GM11168 (cell line): ENCODE measurements around the gene MXD3.

Experiments
- in situ Hi-C: fragments of 300-500 bp; cut with MboI; formaldehyde crosslinking; loops from one replicate; pipeline ENCODE4 v1.12.0; 2022; ENCODE audit warnings: low sequenced_read_pairs; ENCODE audit not compliant: unreplicated experiment

The MXD3 gene, protein sequence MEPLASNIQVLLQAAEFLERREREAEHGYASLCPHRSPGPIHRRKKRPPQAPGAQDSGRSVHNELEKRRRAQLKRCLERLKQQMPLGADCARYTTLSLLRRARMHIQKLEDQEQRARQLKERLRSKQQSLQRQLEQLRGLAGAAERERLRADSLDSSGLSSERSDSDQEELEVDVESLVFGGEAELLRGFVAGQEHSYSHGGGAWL

DNA sequence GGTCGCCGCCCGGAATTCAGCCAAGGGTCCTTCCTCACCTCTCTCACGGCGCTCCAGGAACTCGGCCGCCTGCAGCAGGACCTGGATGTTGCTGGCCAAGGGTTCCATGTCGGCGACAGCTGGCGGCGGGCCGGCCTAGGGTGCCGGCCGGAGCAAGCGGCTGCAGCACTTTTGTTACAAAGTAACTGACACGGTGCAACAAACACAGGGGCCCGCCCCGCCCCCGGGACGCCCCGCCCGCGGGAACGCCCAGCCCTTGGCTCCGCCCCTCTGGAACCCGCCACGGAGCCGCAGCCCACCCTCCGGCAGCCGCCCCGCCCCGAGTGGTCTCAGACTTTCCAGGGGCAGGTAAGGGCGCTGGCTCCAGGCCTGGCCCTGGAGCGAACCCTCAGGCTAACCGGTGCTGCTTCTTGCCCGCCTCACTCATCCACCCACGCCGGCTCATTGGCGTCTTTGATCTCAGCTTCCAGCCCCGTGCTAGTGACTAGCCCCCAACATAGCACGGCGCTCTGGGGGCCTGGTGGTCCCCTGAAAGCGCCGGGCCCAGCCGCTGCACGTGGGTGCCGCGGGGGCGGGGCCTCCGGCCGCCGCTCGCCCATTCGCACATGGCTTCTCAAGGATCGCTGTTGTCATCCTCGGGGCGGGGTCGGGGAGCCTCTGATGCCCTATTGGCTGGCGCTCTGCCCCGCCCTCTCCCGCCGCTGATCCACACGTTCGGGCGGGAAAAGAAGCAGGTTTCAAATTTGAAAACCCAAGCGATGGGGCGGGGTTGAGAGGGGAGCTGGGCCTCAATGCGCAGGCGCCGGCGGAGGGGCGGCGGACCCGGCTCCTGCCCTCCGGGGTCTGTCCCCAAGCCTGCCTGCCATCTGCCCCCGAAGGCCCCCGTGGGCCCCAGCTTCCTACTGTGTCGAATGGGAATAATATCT, at the start of gene MXD3:
Gene MXD3 (minus strand): TSS at position 176 of the 926 bp plus-strand sequence. CDS start 68 bp downstream, at position 108.
- in situ Hi-C loops: loop anchor here (10.0 kb wide), 1 partner anchor 53 kb away; no protein-coding TSS in a partner anchor

DNA sequence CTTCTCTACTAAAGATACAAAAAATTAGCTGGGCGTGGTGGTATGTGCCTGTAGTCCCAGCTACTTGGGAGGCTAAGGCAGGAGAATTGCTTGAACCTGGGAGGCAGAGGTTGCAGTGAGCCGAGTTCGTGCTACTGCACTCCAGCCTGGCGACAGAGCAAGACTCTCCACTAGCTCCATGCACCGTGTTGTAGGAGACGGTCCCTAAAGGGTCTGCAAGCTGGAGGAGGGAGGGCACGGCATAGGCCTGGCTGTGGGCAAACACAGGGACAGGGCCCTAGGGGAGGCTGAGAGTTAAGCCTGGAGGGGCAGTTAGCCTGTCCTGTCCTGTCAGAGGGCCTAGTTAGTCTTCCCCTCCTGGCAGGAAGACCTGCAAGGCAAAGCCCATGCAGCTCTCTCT, 49.0 kb upstream of the MXD3 start:
- in situ Hi-C loops: loop anchor here (10.0 kb wide), 1 partner anchor 46 kb away; the partner anchor contains the start of gene MXD3

DNA sequence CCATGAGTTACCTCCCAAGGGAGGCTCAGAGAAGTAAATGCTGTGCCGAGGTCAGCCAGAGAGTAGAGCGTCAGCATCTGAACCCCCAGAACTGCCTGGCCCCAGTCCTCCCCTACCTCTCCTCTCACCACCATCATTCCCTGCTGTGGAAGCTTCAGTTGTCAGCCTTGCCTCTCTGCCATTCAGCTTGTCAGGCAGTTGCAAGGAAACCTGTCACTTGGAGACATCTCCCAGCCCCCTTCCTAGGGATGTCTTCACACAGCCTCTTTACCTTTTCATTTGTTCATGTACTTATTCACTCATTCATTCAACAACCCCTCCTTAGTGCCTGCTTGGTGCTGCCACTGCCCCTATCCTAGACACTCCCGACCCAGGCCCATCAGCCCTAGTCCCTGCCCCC, 48.2 kb upstream of the MXD3 start:
- in situ Hi-C loops: loop anchor here (10.0 kb wide), 1 partner anchor 45 kb away; the partner anchor contains the start of gene MXD3

DNA sequence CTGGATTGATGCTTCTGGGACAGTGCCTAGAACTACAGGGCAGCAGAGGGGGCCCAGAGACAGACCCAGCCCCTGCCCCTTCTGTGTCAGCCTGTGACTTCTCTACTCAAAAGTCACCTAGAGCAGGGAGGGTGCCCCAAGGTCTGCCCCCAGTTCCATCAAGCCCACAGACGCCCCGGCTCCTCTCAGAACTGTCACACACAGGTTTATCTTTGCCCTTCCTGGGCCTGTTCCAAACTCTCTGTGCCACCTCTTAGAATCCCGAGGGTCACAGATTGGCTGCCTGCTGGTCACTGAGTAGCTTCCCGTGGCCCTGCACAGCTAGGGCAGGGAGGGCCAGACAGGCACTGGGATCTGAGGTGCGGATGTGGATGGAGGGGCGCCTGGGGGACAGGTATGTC, 47.8 kb upstream of the MXD3 start:
- in situ Hi-C loops: no loop called here

DNA sequence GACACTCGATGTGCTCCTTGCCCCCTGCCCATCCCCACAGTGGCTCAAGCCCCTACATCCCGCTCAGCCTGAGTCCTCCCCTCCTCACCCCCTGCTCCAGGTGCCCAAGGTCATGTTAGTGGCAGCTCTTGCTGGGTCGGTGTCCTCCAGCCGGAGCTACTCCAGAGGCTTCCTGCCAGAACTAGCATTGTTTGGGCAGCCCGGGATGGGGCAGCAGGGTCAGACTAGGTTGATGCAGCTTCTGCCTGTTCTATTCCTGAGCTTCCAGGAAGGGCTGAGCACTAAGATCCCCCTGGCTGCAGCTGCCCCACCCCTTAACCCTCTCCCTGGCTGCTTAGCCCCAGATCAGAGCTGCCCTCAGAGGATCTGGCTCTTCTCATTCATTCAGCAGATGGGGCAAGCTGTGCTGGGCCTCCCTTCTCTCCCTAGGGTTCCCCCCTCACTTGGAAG, 46.7 kb upstream of the MXD3 start:
- in situ Hi-C loops: no loop called here

DNA sequence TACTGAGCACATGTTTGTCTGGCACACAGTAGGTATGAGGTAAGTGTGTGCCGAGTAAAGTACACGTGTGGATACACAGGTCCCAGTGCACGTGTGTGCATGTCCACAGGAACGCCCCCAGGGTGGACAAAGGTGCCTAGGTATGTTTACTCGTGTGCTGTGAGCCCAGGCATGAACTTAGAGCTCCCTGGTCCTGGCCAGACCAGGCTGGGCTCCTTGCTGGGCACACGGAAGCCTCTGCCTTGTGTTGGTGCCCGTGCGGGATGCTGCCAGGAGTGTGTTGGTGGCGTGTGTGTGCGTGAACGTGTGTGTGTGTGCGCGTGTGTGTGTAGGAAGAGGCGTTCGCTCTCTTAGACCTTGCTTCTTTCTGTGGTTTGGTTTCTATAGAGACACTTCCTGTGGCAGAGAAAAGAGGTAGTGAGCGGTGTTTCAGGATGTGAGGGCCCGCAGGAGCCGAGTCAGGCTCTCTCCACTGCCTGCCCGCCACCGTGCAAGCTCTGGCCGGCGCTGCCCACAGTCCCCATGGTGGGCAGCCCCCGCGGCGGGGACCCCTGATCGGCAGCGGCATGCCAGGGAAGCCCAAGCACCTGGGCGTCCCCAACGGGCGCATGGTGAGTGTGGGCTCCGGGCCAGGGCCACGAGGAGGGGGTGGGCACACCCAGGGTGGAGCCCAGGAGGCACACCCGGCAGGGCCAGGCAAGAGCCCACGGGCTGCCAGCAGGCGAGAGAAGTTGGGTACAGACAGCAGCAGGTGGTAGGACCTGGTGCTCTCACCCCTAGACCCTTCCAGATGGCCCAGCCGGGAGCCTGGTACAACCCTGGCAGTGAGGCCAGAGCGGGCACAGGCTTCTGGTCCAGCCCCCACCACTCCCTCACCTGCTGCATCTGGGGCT, 46.0 kb upstream of the MXD3 start, which contains the start of gene RGS14:
Gene RGS14 (plus strand): TSS at position 466 of the 893 bp plus-strand sequence. CDS start 101 bp downstream, at position 567.
- in situ Hi-C loops: no loop called here

DNA sequence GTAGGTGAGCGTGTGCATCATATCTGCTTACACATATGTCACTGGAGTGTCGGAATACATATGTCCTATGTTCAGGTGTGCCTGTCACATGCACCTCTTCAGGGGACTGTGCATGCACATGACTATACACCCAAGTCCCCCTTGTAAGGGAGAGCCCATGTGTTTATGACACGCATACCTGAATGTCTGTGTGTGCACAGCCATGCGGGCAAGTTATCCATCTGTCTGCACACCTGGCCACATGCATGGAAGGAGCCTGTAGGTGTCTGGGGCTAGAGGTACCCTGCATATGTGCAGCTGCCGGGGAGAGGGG, 45.4 kb upstream of the MXD3 start:
- in situ Hi-C loops: no loop called here

DNA sequence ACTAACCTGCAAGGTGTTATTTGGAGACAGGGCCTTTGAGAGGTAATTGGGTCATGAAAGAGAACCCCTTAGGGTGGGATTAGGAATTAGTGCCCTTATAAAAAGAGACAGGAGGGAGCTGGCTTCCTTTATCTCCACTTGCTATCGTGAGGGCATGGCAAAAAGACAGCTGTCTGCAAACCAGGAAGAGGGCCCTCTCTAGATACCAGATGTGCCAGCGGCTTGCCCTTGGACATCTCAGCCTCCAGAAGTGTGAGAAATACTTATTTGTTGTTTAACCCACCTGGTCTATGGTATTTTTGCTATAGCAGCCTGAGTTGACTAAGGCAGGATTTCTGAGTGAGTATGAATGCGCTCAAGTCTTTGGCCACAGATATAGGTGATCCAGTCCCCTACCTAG, 45.0 kb upstream of the MXD3 start:
- in situ Hi-C loops: no loop called here

DNA sequence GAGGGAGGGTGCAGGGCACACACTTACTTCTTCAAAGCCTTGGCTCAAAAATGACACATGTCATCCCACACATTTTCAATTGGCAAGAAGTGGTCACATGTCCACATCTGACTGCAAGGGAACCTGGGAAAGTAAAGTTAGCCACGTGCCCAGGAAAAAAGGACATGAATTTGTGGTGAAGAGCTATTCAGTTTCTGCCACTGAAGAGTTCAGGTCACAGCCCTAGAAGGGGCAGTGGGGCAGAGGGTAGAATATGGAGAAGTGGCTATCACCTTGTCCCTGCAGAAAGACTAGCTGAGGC, 44.1 kb upstream of the MXD3 start:
- in situ Hi-C loops: no loop called here

DNA sequence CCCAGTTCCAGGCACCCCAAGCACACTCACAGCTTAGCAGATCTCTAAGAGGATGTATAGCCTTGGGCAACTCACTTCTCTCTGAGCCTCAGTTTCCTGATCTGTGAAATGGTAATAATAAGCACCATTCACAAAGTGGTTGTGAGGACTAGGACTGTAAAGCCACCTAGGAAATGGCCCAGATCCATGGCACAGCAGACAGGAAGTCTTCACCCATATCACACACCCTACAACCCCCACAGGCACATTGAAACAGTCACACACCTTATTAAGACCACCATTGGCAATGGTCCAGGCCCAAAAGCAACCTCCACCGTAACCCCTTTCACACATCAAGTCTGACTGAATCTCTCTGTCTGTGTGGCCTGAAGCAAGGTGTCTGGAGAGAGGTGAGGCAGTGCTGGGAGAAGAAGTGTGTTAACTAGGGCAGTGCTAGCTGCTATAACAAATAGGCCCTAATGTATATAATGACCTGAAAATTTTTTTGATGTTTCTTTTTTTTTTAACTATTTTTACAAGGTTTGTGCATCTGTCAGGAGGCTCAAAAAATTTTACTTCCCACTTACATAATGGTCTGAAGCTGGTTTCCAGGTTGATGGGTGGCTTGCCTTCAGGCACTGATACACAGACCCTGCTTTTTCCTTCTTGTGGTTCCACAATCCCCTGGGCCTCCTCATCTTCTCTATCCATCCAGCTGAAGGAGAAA, 43.6 kb upstream of the MXD3 start:
- in situ Hi-C loops: no loop called here

DNA sequence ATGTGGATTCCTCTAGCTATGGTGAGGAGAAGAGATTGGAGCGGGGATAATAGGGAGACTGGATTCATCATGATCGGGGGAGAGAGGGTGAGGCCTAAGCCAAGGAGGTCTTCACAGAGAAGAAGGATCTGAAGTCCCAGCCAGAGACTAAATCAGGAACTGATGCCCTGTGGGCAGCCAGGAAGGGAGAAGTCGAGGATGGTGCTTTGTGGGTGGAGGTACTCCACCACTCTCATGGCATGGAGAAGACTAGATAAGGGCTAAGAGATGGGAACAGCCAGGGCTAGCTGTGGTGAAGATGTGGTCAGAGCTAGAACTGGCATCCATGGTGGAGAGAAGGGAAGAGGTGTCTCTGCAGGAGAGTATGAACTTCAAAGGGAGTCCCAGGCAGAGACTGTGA, 43.0 kb upstream of the MXD3 start:
- in situ Hi-C loops: no loop called here

DNA sequence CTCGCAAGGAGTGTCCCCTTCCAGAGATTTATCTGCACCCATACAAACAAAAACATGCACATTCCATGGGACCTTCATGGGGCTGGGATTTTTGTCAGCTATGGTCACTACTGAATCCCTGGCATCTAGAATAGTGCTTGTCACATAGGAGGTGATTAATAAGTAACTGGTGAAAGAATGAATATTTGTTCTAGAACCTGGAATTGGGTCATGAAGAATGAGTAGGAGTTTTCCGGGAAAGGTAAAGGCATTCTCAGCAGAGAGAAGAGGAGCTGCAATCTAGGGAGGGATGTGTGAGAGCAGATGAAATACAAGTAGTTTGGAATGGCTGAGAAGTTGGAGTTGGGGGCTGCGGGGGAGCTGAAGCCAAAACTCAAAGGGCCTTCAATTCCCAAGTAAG, 42.6 kb upstream of the MXD3 start:
- in situ Hi-C loops: no loop called here

DNA sequence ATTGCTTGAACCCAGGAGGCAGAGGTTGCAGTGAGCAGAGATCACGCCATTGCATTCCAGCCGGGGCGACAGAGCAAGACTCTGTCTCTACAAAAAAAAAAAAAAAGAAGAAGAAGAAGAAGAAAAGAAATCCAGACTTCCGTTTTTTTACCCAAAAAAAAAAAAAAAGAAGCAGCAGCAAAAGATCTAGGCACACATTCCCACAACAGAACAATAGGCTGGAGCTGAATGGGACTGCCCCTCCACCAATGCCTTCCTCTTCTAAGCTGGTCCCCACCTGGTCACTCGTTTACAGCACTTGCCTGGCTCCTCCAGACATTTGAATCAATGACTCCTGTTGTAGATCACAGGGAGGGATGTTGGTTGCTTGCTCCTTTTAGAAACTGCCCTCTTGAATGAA, 41.4 kb upstream of the MXD3 start:
- in situ Hi-C loops: no loop called here

DNA sequence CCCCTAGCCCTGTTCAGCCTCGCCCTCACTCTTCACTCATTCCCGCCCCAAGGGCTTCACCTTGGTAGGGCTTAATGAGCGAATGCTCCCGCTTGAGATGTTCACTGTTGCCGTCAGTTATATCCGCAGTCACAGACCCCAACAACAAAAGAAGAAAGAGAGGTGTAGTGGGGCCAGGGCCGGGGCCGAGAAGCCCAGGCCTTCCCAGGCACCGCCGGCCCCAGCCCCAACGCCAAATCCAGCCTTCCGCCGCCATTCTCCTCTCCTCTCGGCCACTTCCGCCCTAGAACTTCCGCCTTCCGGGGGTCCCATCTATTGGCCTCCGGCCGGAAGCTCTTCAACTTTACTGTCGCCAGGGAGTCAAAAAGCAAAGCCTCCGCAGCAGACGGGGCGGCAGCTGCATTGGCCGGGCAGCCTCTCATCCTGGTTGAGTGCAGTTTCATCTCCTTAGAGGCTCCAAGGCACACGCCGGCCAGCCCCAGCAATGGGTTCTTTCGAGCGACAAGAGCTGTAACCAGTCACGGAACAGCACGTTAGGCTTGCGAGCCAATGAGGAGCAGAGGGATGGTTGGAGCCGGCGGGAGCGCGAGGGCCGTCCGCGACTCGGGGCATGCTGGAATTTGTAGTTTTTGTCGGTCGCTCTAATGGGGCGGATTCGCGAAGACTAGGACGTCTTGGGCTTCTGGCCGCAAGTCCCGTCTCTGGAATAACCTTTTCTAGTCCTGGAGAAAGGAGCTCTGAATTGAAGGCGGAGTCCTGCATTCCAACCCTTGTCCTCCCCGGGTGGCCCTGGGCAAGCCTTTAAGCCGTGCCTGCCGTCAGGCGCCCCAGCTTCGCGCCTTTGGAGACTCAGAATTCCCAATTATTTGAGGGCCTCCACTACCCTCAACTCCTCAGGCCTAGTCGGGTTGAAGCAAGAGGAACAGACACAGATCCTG, 40.0 kb upstream of the MXD3 start, which contains the start of gene LMAN2:
Gene LMAN2 (minus strand): TSS at position 277 of the 938 bp plus-strand sequence. CDS start 21 bp downstream, at position 256.
- in situ Hi-C loops: no loop called here

DNA sequence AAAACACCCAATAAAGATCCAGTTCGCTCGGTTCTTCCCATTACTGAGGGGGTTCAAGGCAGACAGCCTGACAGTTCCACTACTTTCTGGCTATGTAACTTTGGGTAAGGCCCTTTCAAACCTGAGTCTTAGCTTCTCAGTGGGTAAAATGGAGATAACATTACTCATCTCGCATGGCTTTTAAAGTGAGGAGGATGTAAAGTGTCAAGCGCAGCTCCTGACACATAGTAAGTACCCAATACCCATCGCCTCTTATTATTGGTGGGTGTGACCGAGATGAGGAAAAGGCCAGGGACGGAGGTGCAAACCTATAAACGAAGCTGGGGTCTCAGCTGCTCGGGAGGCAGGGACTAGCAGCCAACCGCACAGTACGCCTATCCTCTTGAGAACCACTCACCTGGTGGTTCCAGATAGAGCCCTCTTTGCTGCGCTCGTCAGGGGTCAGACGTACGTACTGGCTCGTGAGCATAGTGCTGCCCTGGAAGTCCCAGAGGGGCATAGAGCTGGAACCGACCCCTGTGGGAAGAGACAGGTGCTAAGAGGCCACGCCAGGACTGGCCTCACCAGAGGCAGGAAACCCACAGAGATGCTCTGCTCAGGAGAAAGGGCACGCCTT, 39.2 kb upstream of the MXD3 start:
- in situ Hi-C loops: no loop called here

DNA sequence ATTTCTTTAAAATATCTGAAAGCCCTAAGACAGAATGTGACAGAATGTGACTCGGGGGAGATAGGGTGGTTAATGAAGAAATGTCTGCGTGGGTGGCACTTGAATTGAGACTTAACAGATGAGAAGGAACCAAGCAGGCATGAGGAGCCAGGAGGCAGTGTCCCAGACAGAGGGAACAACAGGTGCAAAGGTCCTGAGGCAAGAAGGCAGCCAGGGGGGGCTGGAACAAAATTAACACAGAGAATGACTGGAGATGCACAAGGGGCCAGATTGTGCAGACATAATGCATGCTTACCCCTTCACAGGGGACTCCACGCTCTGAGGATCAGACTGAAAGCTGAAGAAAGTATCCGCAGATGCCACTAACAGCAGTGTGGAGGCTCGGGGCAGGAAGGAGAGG, 38.1 kb upstream of the MXD3 start:
- in situ Hi-C loops: no loop called here

DNA sequence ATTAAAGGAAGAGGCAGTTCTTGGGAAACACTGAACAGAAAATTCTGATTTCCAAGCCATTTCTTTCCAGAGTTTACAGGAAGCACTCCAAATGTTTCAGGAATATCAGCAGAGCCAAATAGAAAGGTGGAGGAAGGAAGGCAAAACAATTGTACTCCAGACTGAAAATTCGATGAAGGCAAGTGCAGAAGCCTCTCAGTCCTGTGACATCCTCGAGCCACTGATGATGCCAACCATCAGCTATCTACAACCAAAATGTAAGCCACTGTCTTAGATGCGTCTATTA, 37.6 kb upstream of the MXD3 start:
- in situ Hi-C loops: no loop called here

DNA sequence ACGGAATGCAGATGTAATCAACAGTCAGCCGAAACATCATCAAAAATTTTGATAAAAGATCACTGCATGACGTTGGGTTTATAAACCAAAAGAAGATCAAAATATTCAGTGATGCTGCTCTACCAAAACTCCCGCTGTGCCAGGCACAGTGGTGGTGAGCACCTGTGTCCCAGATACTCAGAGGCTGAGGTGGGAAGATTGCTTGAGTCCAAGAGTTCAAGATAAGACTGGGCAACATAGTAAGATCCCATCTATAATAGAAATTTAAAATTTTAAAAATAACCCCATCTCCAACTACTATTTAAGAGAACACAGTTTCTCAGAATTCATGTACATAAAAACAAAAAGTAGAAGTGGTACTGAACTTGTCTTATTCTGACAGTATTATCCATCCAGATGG, 36.0 kb upstream of the MXD3 start:
- in situ Hi-C loops: no loop called here

DNA sequence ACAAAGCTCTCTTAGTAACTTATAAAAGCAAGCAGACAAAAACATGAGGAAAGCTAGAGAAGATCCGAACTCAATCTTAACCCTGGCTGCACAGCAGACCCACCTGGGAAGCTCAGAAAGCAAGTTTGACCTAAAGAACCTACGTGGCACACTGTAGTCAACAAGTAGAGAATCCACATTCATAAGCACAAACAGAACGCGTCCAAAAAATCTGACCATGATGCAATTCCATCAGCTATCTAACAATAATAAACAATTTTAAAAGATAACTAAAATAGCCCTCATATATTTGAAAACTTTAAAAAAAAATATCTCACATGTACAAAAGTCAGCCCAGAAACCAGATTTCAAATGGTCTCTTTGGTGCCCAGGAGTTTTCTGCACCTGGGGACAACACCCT, 35.1 kb upstream of the MXD3 start:
- in situ Hi-C loops: no loop called here
